Measurements from ENCODE around the gene RNF187.
"Not testable (repeated sequence)": the region's sequence is repeated elsewhere in the genome, so short reads cannot be mapped to it uniquely, and the experiment has no call there.

Gene RNF187

GRCh38 chr1:228500901-228501871 is 14.0 kb downstream of the RNF187 start:
- H3K27ac Mint-ChIP-seq: peak overlapping the region; percentile 50
- no peaks in the 10 kb centered on the region for H3K9me3 Mint-ChIP-seq
- peaks cover 23% of the 10 kb centered on the region for H3K36me3 Mint-ChIP-seq (ENCODE audit: low read depth)
- H3K4me1 Mint-ChIP-seq (ENCODE audit: low read depth): peaks cover 26% of the 10 kb centered on the region
- peak; percentile 89 for DNase-seq (ENCODE audit: low spot score)
- peak overlapping the region; percentile 78 for H3K4me3 Mint-ChIP-seq
- H3K27me3 Mint-ChIP-seq (ENCODE audit: low read depth): peaks cover 3% of the 10 kb centered on the region

- H3K4me3 Mint-ChIP-seq: no peak overlapping the region
- no peak overlapping the region for H3K27ac Mint-ChIP-seq
- H3K27me3 Mint-ChIP-seq (ENCODE audit: low read depth): peaks cover 8% of the 10 kb centered on the region
- H3K4me1 Mint-ChIP-seq (ENCODE audit: low read depth): peaks cover 25% of the 10 kb centered on the region
- H3K9me3 Mint-ChIP-seq: no peaks in the 10 kb centered on the region
- DNase-seq (ENCODE audit: low spot score): no peak
- peaks cover 16% of the 10 kb centered on the region for H3K36me3 Mint-ChIP-seq (ENCODE audit: low read depth)
Observed at GRCh38 chr1:228502522-228502921, 15.3 kb downstream of the RNF187 start.

GRCh38 chr1:228505944-228506343 is 18.8 kb downstream of the RNF187 start:
- Mint-ChIP-seq H3K4me1 (ENCODE audit: low read depth) (peaks cover 11% of the 10 kb centered on the region), H3K27me3 (ENCODE audit: low read depth) (peaks cover 15% of the 10 kb centered on the region)
- H3K27ac Mint-ChIP-seq; DNase-seq (ENCODE audit: low spot score); H3K4me3 Mint-ChIP-seq; H3K36me3 Mint-ChIP-seq (ENCODE audit: low read depth); H3K9me3 Mint-ChIP-seq: not testable (repeated sequence)

- Mint-ChIP-seq H3K9me3 (no peaks in the 10 kb centered on the region), H3K27me3 (ENCODE audit: low read depth) (peaks cover 19% of the 10 kb centered on the region), H3K4me3 (no peak overlapping the region), H3K36me3 (ENCODE audit: low read depth) (no peaks in the 10 kb centered on the region), H3K4me1 (ENCODE audit: low read depth) (peaks cover 15% of the 10 kb centered on the region), H3K27ac (no peak overlapping the region)
- DNase-seq (ENCODE audit: low spot score): no peak
Observed at GRCh38 chr1:228507961-228508652, 20.9 kb downstream of the RNF187 start.

GRCh38 chr1:228508840-228509415 is 21.7 kb downstream of the RNF187 start:
- Mint-ChIP-seq H3K36me3 (ENCODE audit: low read depth) (no peaks in the 10 kb centered on the region), H3K27me3 (ENCODE audit: low read depth) (peaks cover 19% of the 10 kb centered on the region), H3K4me1 (ENCODE audit: low read depth) (peaks cover 16% of the 10 kb centered on the region), H3K9me3 (no peaks in the 10 kb centered on the region), H3K27ac (no peak overlapping the region), H3K4me3 (no peak overlapping the region)
- no peak for DNase-seq (ENCODE audit: low spot score)

GRCh38 chr1:228510101-228510802 is 23.1 kb downstream of the RNF187 start:
- Mint-ChIP-seq H3K9me3 (no peaks in the 10 kb centered on the region), H3K4me1 (ENCODE audit: low read depth) (peaks cover 16% of the 10 kb centered on the region), H3K36me3 (ENCODE audit: low read depth) (no peaks in the 10 kb centered on the region), H3K27me3 (ENCODE audit: low read depth) (peaks cover 21% of the 10 kb centered on the region), H3K27ac (no peak overlapping the region), H3K4me3 (no peak overlapping the region)
- no peak for DNase-seq (ENCODE audit: low spot score)

GRCh38 chr1:228510803-228511413 is 23.7 kb downstream of the RNF187 start:
- Mint-ChIP-seq H3K9me3 (no peaks in the 10 kb centered on the region), H3K36me3 (ENCODE audit: low read depth) (no peaks in the 10 kb centered on the region), H3K27ac (no peak overlapping the region), H3K4me1 (ENCODE audit: low read depth) (peaks cover 16% of the 10 kb centered on the region), H3K4me3 (no peak overlapping the region), H3K27me3 (ENCODE audit: low read depth) (peaks cover 25% of the 10 kb centered on the region)
- DNase-seq (ENCODE audit: low spot score): no peak

- no peak for DNase-seq (ENCODE audit: low spot score)
- Mint-ChIP-seq H3K9me3 (no peaks in the 10 kb centered on the region), H3K4me1 (ENCODE audit: low read depth) (peaks cover 16% of the 10 kb centered on the region), H3K27me3 (ENCODE audit: low read depth) (peaks cover 28% of the 10 kb centered on the region), H3K36me3 (ENCODE audit: low read depth) (no peaks in the 10 kb centered on the region), H3K4me3 (no peak overlapping the region), H3K27ac (no peak overlapping the region)
Observed at GRCh38 chr1:228511546-228512445, 24.6 kb downstream of the RNF187 start.

- H3K27ac Mint-ChIP-seq: no peak overlapping the region
- no peak overlapping the region for H3K4me3 Mint-ChIP-seq
- peaks cover 35% of the 10 kb centered on the region for H3K27me3 Mint-ChIP-seq (ENCODE audit: low read depth)
Observed at GRCh38 chr1:228512781-228513198, 25.6 kb downstream of the RNF187 start.

GRCh38 chr1:228513236-228513900 is 26.2 kb downstream of the RNF187 start:
- Mint-ChIP-seq H3K27me3 (ENCODE audit: low read depth) (peaks cover 40% of the 10 kb centered on the region), H3K4me3 (no peak overlapping the region), H3K27ac (no peak overlapping the region), H3K4me1 (ENCODE audit: low read depth) (peaks cover 16% of the 10 kb centered on the region), H3K9me3 (no peaks in the 10 kb centered on the region), H3K36me3 (ENCODE audit: low read depth) (no peaks in the 10 kb centered on the region)
- no peak for DNase-seq (ENCODE audit: low spot score)

More at GRCh38 chr1:228512781-228513198, 25.6 kb downstream of the RNF187 start:
- Mint-ChIP-seq H3K4me1 (ENCODE audit: low read depth) (peaks cover 16% of the 10 kb centered on the region), H3K9me3 (no peaks in the 10 kb centered on the region), H3K36me3 (ENCODE audit: low read depth) (no peaks in the 10 kb centered on the region)
- no peak for DNase-seq (ENCODE audit: low spot score)

GRCh38 chr1:228514421-228514820 is 27.2 kb downstream of the RNF187 start:
- no peak overlapping the region for H3K27ac Mint-ChIP-seq
- H3K27me3 Mint-ChIP-seq (ENCODE audit: low read depth): peaks cover 43% of the 10 kb centered on the region
- H3K4me1 Mint-ChIP-seq (ENCODE audit: low read depth): peaks cover 12% of the 10 kb centered on the region

GRCh38 chr1:228515200-228515834 is 28.1 kb downstream of the RNF187 start:
- DNase-seq (ENCODE audit: low spot score): peak; percentile 21
- Mint-ChIP-seq H3K27me3 (ENCODE audit: low read depth) (peaks cover 46% of the 10 kb centered on the region), H3K4me1 (ENCODE audit: low read depth) (peaks cover 10% of the 10 kb centered on the region), H3K36me3 (ENCODE audit: low read depth) (no peaks in the 10 kb centered on the region), H3K27ac (no peak overlapping the region), H3K4me3 (no peak overlapping the region), H3K9me3 (no peaks in the 10 kb centered on the region)

More at GRCh38 chr1:228514421-228514820, 27.2 kb downstream of the RNF187 start:
- H3K4me3 Mint-ChIP-seq: no peak overlapping the region
- no peaks in the 10 kb centered on the region for H3K36me3 Mint-ChIP-seq (ENCODE audit: low read depth)
- no peak for DNase-seq (ENCODE audit: low spot score)
- H3K9me3 Mint-ChIP-seq: no peaks in the 10 kb centered on the region

All from T-helper 2 cell treated with Interferon-gamma antibody and Interleukin-4, amounts not matched to agents 5 μg/mL and 100 μg/mL, for 36 hours (primary cell).